ENCODE data around the gene ELK3. TPM values are rescaled to one million over a fixed set of nuclear protein-coding genes. Genes with fewer than 3 reads are reported as not detected.

ELK3 gene
- total RNA-seq, 1 donor from 2014 or later: 60.8 TPM

DNA sequence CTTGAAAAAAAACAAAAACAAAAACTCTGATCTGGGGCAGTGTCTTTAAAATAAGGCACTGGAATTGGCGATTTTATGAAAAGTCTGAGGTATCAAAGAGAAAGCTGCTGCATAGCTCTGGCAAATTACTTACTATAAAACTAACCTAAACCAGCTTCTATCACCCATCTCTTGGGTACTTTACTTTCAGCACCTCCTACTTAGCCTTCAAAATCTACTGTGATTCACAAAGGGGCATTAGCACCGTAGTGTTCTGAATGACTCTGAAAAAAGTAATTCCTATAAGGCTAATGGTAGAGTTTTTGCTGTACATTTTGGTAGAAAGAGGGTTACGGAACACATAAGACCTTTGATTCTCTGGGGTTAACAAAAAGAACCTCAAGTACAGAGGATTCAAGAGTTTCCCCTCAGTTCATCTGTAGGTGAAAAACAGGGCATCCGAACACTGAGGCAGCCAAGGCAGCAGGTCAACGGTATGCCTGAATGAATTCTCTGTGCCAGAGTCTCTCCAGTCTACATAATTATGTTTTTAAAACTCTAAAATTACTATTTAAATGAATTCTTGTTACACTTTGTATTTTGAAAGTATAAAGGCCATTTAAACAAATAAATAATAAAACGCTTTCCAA lies 101.5 kb downstream of the ELK3 start:
- TF ChIP-seq, protein P1, sequence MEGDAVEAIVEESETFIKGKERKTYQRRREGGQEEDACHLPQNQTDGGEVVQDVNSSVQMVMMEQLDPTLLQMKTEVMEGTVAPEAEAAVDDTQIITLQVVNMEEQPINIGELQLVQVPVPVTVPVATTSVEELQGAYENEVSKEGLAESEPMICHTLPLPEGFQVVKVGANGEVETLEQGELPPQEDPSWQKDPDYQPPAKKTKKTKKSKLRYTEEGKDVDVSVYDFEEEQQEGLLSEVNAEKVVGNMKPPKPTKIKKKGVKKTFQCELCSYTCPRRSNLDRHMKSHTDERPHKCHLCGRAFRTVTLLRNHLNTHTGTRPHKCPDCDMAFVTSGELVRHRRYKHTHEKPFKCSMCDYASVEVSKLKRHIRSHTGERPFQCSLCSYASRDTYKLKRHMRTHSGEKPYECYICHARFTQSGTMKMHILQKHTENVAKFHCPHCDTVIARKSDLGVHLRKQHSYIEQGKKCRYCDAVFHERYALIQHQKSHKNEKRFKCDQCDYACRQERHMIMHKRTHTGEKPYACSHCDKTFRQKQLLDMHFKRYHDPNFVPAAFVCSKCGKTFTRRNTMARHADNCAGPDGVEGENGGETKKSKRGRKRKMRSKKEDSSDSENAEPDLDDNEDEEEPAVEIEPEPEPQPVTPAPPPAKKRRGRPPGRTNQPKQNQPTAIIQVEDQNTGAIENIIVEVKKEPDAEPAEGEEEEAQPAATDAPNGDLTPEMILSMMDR (IDR thresholded peaks at IDR 0.05): no peak
- Mint-ChIP-seq H3K27ac (no peak overlapping the region), H3K9me3 (no peaks in the 10 kb centered on the region), H3K36me3 (ENCODE audit: low read depth) (peaks cover 69% of the 10 kb centered on the region), H3K4me1 (peaks cover 2% of the 10 kb centered on the region), H3K4me3 (no peak overlapping the region), H3K27me3 (no peaks in the 10 kb centered on the region)
- ATAC-seq (ENCODE audit: low read depth) (no peak), DNase-seq (no peak)
- CTCF ChIA-PET: interaction anchor here (1.1 kb wide), 1 partner anchor 80 kb away, joined by 3 read pairs; no protein-coding TSS in a partner anchor
- intact Hi-C loops (cut with micrococcal nuclease): loop anchor here (5.0 to 10.0 kb wide), 2 partner anchors 43 to 219 kb away; no protein-coding TSS in a partner anchor
- POLR2A ChIA-PET: interaction anchor here (0.6 to 0.7 kb wide), 2 partner anchors 12 to 121 kb away, joined by 5 to 6 read pairs; no protein-coding TSS in a partner anchor

DNA sequence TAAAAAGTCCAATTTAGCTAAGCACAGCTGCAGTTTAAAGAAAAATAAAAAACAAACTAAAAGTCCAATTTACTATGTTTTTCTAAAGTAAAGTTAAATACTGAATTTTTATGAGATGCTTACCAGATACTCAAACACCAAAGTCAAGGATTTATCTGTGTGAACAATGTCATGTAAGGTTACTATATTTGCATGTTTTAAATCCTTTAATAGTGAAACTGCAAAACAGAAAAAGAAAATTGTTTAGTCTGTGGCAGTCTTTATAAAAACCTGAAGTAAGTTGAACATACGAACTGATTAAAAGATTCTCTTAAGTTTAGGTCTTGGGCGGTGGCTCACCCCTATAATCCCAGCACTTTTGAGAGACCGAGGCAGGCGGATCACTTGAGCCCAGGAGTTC lies 103.3 kb downstream of the ELK3 start:
- Mint-ChIP-seq H3K36me3 (ENCODE audit: low read depth) (peaks cover 60% of the 10 kb centered on the region), H3K4me3 (no peak overlapping the region), H3K4me1 (no peaks in the 10 kb centered on the region), H3K27ac (no peak overlapping the region), H3K9me3 (no peaks in the 10 kb centered on the region), H3K27me3 (no peaks in the 10 kb centered on the region)
- intact Hi-C loops (cut with micrococcal nuclease): loop anchor here (5.0 to 10.0 kb wide), 2 partner anchors 45 to 217 kb away; no protein-coding TSS in a partner anchor
- no peak for ATAC-seq (ENCODE audit: low read depth)
- TF ChIP-seq, protein P1 (IDR thresholded peaks at IDR 0.05): no peak
- CTCF ChIA-PET: no interaction called here
- DNase-seq: no peak
- POLR2A ChIA-PET: no interaction called here

DNA sequence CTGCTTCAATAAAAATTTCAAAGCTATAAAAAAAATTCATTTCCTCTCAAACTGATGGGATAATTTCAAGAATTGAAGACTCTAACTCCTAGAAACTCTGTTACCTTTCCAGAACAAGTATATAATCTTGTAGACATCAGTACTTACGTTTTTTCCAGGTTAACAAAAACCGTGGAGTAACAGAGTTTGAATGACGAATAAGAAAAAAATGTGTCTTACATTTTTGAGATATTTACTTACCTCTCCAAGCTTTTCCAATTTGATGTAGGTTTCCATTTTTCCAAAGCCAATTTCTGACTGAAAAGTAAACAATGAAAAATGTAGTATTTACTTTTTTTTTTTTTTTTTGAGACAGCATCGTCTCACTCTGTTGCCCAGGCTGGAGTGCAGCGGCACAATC lies 105.9 kb downstream of the ELK3 start:
- Mint-ChIP-seq H3K4me1 (no peaks in the 10 kb centered on the region), H3K36me3 (ENCODE audit: low read depth) (peaks cover 49% of the 10 kb centered on the region), H3K27me3 (no peaks in the 10 kb centered on the region), H3K9me3 (no peaks in the 10 kb centered on the region), H3K4me3 (no peak overlapping the region), H3K27ac (no peak overlapping the region)
- POLR2A ChIA-PET: no interaction called here
- CTCF ChIA-PET: interaction anchor here (1.3 kb wide), 1 partner anchor 10 kb away, joined by 3 read pairs; no protein-coding TSS in a partner anchor
- DNase-seq (no peak), ATAC-seq (ENCODE audit: low read depth) (no peak)
- intact Hi-C loops (cut with micrococcal nuclease): no loop called here
- TF ChIP-seq, protein P1 (IDR thresholded peaks at IDR 0.05): no peak

DNA sequence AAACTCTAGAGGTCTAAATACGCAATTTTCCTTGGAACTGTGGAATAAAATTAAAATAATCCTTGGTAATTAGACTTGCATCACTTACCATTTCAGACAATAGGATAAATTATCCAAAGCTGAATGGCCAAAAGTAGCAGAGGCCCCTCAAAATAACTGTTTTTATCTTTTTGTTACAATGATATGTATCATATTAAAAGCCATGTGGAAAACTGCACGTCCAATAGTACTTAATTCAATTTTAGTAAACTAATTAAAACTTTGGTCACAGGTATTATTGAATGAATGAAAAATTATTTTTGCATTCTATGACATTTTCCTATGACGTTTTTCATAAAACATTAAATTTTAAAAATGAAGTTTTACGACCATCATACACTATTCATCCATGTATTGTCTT lies 107.6 kb downstream of the ELK3 start:
- intact Hi-C loops (cut with micrococcal nuclease): no loop called here
- CTCF ChIA-PET: no interaction called here
- H3K27me3 Mint-ChIP-seq: no peaks in the 10 kb centered on the region
- DNase-seq: no peak
- H3K27ac Mint-ChIP-seq: no peak overlapping the region
- no peaks in the 10 kb centered on the region for H3K9me3 Mint-ChIP-seq
- no peak overlapping the region for H3K4me3 Mint-ChIP-seq
- POLR2A ChIA-PET: no interaction called here
- TF ChIP-seq, protein P1 (IDR thresholded peaks at IDR 0.05): no peak
- peaks cover 40% of the 10 kb centered on the region for H3K36me3 Mint-ChIP-seq (ENCODE audit: low read depth)
- ATAC-seq (ENCODE audit: low read depth): no peak
- no peaks in the 10 kb centered on the region for H3K4me1 Mint-ChIP-seq

DNA sequence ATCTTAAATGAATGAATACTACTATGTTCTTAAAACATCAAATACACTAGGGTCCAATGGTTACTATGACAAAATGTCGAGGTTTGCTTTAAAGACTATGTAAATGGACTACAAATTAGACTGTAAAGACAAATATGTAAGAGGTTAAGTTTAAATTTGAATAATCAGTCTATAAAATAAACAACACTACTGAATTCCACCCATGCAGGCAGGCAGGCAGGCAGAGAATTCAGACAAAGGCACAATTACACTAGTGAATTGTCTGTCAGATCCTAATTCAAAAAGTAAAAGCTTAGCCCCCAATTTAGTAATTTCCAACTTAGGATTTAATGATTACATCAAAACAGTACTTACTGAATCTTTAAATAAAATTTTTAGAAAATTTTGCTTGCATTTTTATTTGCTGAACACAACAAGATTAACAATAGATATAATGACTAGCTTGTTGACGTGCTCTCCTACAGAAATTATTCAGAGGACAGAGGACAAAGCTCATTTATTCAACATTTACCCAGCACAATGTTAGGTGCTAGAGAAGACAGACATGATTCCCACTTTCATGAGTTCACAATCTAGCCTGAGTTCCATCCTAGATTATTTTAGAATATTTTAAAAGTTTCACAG lies 108.6 kb downstream of the ELK3 start:
- no peaks in the 10 kb centered on the region for H3K4me1 Mint-ChIP-seq
- no peaks in the 10 kb centered on the region for H3K9me3 Mint-ChIP-seq
- no peak overlapping the region for H3K27ac Mint-ChIP-seq
- no peak overlapping the region for H3K4me3 Mint-ChIP-seq
- intact Hi-C loops (cut with micrococcal nuclease): no loop called here
- ChIA-PET CTCF (no interaction called here), POLR2A (interaction anchor here (0.6 to 1.3 kb wide), 2 partner anchors 97 to 213 kb away, joined by 3 to 4 read pairs; partner anchors contain the start of gene CDK17)
- DNase-seq (no peak), ATAC-seq (ENCODE audit: low read depth) (no peak)
- TF ChIP-seq, protein P1 (IDR thresholded peaks at IDR 0.05): no peak
- no peaks in the 10 kb centered on the region for H3K27me3 Mint-ChIP-seq
- peaks cover 34% of the 10 kb centered on the region for H3K36me3 Mint-ChIP-seq (ENCODE audit: low read depth)

Data from activated B cell treated with CpG ODN at 0.5 μM for 24 hours (primary cell).